Fibroblast of villous mesenchyme (primary cell): ENCODE results near the gene A2M. TPM values are rescaled to one million over a fixed set of nuclear protein-coding genes. Genes with fewer than 3 reads are reported as not detected.

ENCODE experiments used
- DNase-seq: peaks from one replicate; pipeline ENCODE4 v3.0.0-alpha.2; 2010; ENCODE audit warnings: low read depth
- H3K4me3 ChIP-seq: 2 replicates; pipeline ENCODE4 v1.5.1; 2011; ENCODE audit warnings: low read depth, mild to moderate bottlenecking, low read length
- CTCF ChIP-seq: IDR thresholded peaks from 2 replicates; pipeline ENCODE4 v1.5.1; 2012; ENCODE audit warnings: low read depth, mild to moderate bottlenecking, low read length; ENCODE audit not compliant: insufficient read depth
- total RNA-seq: library from RNA; depleted of rRNA; stranded (reverse); fragments of >200 nt; gene quantifications from 2 replicates; pipeline ENCODE4 v1.2.3, GENCODE V29; 2012

Gene A2M
- total RNA-seq = 14.7 and 20.9 TPM in 2 replicates

DNA sequence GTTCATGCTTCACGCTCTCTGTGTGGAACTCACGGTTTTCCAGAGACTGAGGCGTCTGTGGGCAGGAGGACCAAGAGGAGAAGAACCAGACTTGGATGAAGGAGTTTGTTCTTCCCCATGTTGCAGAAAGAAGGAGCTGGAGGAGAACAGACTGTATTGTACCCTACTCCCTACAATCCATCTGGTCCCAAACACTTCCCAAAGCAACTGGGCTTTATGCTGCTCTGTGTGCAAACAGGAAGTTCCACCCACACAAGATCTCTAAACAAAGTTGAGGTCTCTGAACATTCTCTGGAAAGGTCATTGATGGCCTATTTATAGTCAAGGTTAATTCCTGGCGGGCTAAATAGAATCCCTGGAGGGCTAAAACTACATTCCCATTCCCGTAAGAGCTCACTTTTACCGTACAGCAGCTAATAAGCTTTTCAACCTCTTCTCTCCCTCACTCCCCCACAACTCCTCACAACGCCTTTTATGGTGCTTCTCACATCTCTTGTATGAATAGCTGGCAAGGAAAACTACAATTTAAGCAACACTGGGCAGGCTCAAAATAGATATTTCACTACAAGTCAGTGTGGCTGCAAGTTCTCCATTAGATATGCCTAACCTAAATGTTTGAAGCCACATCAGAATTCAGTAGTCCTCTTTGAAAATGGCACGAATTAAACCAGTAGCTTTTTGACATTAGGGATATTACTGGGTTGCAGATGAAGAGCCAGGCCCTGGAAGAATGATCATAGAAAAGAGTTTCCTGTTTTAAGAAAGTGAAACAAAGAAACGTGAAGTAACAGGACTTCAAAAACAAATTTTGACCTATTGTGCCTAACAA lies at the start of gene A2M:
A2M (minus strand) TSS at position 189 of the 829 bp plus-strand sequence; CDS start at position 119, 70 bp downstream.
- TF ChIP-seq CTCF = no peak
- peak within 1 kb of the TSS; percentile 14 for H3K4me3 ChIP-seq
- peak; percentile 80 for DNase-seq

DNA sequence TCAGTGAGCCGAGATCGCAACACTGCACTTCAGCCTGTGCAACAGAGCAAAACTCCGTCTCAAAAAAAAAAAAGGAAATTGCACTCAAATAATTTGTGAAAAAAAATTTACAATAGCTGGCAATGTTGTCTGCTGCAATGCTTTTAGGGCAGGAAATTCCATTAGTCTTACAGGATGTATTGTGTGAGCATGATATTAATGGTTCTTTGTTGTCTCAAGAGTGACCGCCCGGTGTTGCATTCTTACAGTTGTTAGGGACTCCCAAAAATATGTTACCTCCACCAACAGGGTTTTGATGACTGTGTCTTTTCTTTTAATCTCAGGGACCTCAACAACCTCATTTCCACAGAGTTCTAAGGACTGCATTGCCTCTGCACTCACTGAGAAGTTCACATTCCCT lies 47.7 kb upstream of the A2M start:
- H3K4me3 ChIP-seq = no peak overlapping the region
- no peak for TF ChIP-seq CTCF
- DNase-seq = no peak

DNA sequence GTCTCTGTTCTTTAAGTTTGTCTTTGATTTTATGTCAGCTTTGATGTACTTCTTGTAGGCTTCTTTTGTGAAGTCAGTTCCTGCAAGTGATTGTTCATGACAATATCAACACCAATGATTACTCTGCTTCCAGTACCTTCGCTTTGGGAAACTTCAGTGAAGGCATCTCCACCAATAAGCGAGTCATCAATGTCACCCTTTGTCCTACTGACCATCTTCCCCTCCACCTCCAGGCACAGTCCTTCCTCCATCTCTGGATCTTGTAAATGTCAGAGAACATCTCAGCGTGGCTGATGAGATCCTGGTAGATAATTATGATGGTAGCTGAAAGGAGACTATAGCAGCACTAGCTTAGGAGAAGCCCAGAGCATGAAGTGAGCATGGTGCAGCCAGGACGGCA lies 40.4 kb upstream of the A2M start:
- TF ChIP-seq CTCF = no peak
- H3K4me3 ChIP-seq = no peak overlapping the region
- DNase-seq = no peak

GRCh38 chr12:9149372-9149771 lies 33.7 kb upstream of the A2M start:
- no peak overlapping the region for H3K4me3 ChIP-seq
- TF ChIP-seq CTCF = no peak
- DNase-seq = no peak

DNA sequence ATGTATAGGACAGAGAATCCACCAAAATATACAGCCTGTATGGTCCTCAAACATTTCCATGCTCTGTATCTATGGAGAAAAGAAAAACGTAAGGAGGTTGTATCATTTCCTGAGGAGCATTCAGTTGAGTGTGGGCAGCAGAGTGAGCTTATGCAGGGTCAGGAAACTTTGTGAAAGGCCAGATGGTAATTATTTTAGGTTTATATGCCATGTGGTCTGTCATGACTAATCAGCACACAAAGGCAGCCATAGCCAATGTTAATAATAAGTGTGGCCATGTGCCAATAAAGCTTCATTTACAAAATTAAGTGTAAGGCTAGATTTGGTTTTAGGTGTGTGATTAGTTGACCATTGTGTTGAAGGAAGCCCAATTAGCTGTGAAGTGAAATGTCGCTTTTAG lies 33.2 kb upstream of the A2M start:
- no peak for DNase-seq
- no peak overlapping the region for H3K4me3 ChIP-seq
- no peak for TF ChIP-seq CTCF

GRCh38 chr12:9147461-9147860 lies 31.7 kb upstream of the A2M start:
- no peak for DNase-seq
- no peak for TF ChIP-seq CTCF
- no peak overlapping the region for H3K4me3 ChIP-seq

- no peak for DNase-seq
- no peak for TF ChIP-seq CTCF
- H3K4me3 ChIP-seq = no peak overlapping the region
These were observed 29.0 kb upstream of the A2M start for GRCh38 chr12:9144730-9145106.
